HepG2 (cell line): ENCODE data around the gene LCAT. TPM values are rescaled to one million over a fixed set of nuclear protein-coding genes. Genes with fewer than 3 reads are reported as not detected.

Source experiments
- DMTF1 ChIP-seq: sonication (generic); formaldehyde crosslinking; IDR thresholded peaks from 2 replicates; pipeline ENCODE4 v1.4.0; 2020; ENCODE audit warnings: mild to moderate bottlenecking, missing genetic modification reagents
- HDAC2 ChIP-seq: sonication (generic); formaldehyde crosslinking; IDR thresholded peaks from 2 replicates; pipeline ENCODE4 v1.4.0; 2020; ENCODE audit warnings: missing genetic modification reagents
- IKZF1 ChIP-seq: fragments of 450-650 bp; IDR thresholded peaks from 2 replicates; pipeline ENCODE4 v1.7.1; 2016
- MEIS1 ChIP-seq: sonication (generic); formaldehyde crosslinking; IDR thresholded peaks from 2 replicates; pipeline ENCODE4 v1.9.0; 2021; ENCODE audit warnings: mild to moderate bottlenecking, missing genetic modification reagents, moderate library complexity, borderline replicate concordance
- MIER3 ChIP-seq: IDR thresholded peaks from 2 replicates; pipeline ENCODE4 v1.6.1; 2016; ENCODE audit warnings: missing compliant biosample characterization, borderline replicate concordance
- NR0B2 ChIP-seq: sonication (generic); formaldehyde crosslinking; IDR thresholded peaks from 2 replicates; pipeline ENCODE4 v1.4.0; 2020; ENCODE audit warnings: mild to moderate bottlenecking, missing genetic modification reagents
- POLR2AphosphoS2 ChIP-seq: IDR thresholded peaks from 2 replicates; pipeline ENCODE4 v1.6.1; 2011; ENCODE audit warnings: low read depth, low read length, improper control_type of control experiment
- RBFOX2 ChIP-seq: fragments of 200-400 bp; formaldehyde crosslinking; IDR thresholded peaks from 2 replicates; pipeline ENCODE4 v1.6.1; 2017; ENCODE audit warnings: low read depth, mild to moderate bottlenecking, low read length
- SSRP1 ChIP-seq: IDR thresholded peaks from 2 replicates; pipeline ENCODE4 v1.6.1; 2016; ENCODE audit warnings: control low read depth
- ZC3H4 ChIP-seq: sonication (generic); formaldehyde crosslinking; IDR thresholded peaks from 2 replicates; pipeline ENCODE4 v1.4.0; 2020; ENCODE audit warnings: missing genetic modification reagents, borderline replicate concordance
- ZKSCAN1 ChIP-seq: fragments of 150-350 bp; IDR thresholded peaks from 2 replicates; pipeline ENCODE4 v1.6.1; 2014; ENCODE audit warnings: low read length
- ZNF232 ChIP-seq: sonication (generic); formaldehyde crosslinking; IDR thresholded peaks from 2 replicates; pipeline ENCODE4 v1.4.0; 2020; ENCODE audit warnings: missing genetic modification reagents, borderline replicate concordance
- ZNF282 ChIP-seq: fragments of 450-650 bp; IDR thresholded peaks from 2 replicates; pipeline ENCODE4 v1.6.1; 2018; ENCODE audit not compliant: partially characterized antibody
- ZNF318 ChIP-seq: sonication (generic); formaldehyde crosslinking; IDR thresholded peaks from 2 replicates; pipeline ENCODE4 v1.4.0; 2020; ENCODE audit warnings: mild to moderate bottlenecking, missing genetic modification reagents
- ZNF670 ChIP-seq: sonication (generic); formaldehyde crosslinking; IDR thresholded peaks from 2 replicates; pipeline ENCODE4 v1.8.0; 2022; ENCODE audit warnings: mild to moderate bottlenecking, missing genetic modification reagents, borderline replicate concordance
- ZNF747 ChIP-seq: sonication (generic); formaldehyde crosslinking; IDR thresholded peaks from 2 replicates; pipeline ENCODE4 v1.8.1; 2023; ENCODE audit warnings: missing genetic modification reagents, mild to moderate bottlenecking, borderline replicate concordance
- ZNF782 ChIP-seq: sonication (generic); formaldehyde crosslinking; IDR thresholded peaks from 2 replicates; pipeline ENCODE4 v1.4.0; 2020; ENCODE audit warnings: missing genetic modification reagents, mild to moderate bottlenecking, borderline replicate concordance
- ZSCAN22 ChIP-seq: sonication (generic); formaldehyde crosslinking; IDR thresholded peaks from 2 replicates; pipeline ENCODE4 v1.4.0; 2020; ENCODE audit warnings: mild to moderate bottlenecking, missing genetic modification reagents
- polyA plus RNA-seq, 8 experiments: library from polyadenylated mRNA; depleted of rRNA in 3 of 8; stranded (reverse) in 7 of 8; unstranded in 1 of 8; fragments of >200 nt; fragmentation: Illumina TruSeq in 4 of 8; extraction: Trizol in 4 of 8; gene quantifications; 2 replicates each; pipeline versions ENCODE4 v1.2.1 to v1.2.3, GENCODE V29; 2011 to 2016; ENCODE audit warnings: low read depth in 4 of 8, missing spikeins in 1 of 8, mixed read lengths in 1 of 8; ENCODE audit not compliant: insufficient read depth in 1 of 8
- total RNA-seq, 5 experiments: library from RNA; depleted of rRNA; stranded (reverse); fragments of >200 nt; fragmentation: Illumina TruSeq; extraction: Trizol; gene quantifications; 2 replicates each; pipeline ENCODE4 v1.2.3, GENCODE V29; 2016; ENCODE audit warnings: low read depth in 1 of 5

Gene LCAT
- total and polyA plus RNA-seq, 2 of the 13 experiments (the other 11 are each of a cell fraction or from before 2014, with no cell fraction given): 36.1 to 38.9 TPM

- TF ChIP-seq ZNF318 (CRISPR knock-in tag): no peak
- peak; percentile 83; the same call in 1 of the 2 replicates for TF ChIP-seq DMTF1 (CRISPR knock-in tag)
- TF ChIP-seq MIER3: no peak
- TF ChIP-seq SSRP1 (CRISPR knock-in tag): no peak
- no peak for TF ChIP-seq ZNF232
- no peak for TF ChIP-seq ZNF747
- no peak for TF ChIP-seq ZNF282
- TF ChIP-seq MEIS1 (CRISPR knock-in tag): no peak
- no peak for TF ChIP-seq ZSCAN22 (CRISPR knock-in tag)
- no peak for TF ChIP-seq NR0B2 (CRISPR knock-in tag)
- TF ChIP-seq ZNF782: no peak
- TF ChIP-seq ZNF670 (CRISPR knock-in tag): 0 out of 2 replicates have a peak, but pooled peaks have one; percentile 27
- no peak for TF ChIP-seq POLR2AphosphoS2
- TF ChIP-seq ZKSCAN1: no peak
- TF ChIP-seq HDAC2: peak; percentile 45; the same call in 1 of the 2 replicates
- no peak for TF ChIP-seq RBFOX2
- no peak for TF ChIP-seq ZC3H4
- TF ChIP-seq IKZF1: no peak
These were observed 43.7 kb upstream of the LCAT start (continued) for GRCh38 chr16:67987460-67988160.
